Activated naive CD4-positive, alpha-beta T cell treated with anti-CD3 and anti-CD28 coated beads for 36 hours (primary cell): ENCODE results near the gene ZW10. TPM values are rescaled to one million over a fixed set of nuclear protein-coding genes. Genes with fewer than 3 reads are reported as not detected.

Experiments
- CTCF ChIA-PET: fragments of 350-600 bp; sonication (Branson Sonifier 250); formaldehyde crosslinking; loops from one replicate; lab custom pipeline; 2021; ENCODE audit warnings: antibody characterized with exemption; lab: Charles Lee
- DNase-seq: peaks from one replicate; pipeline ENCODE4 v3.0.0-alpha.2; 2020
- H3K27ac Mint-ChIP-seq: one replicate; pipeline ENCODE4 v1.8.0; 2021; ENCODE audit warnings: mild to moderate bottlenecking, mixed read lengths
- H3K27me3 Mint-ChIP-seq: one replicate; pipeline ENCODE4 v1.8.0; 2021; ENCODE audit warnings: low read depth, mixed read lengths
- H3K36me3 Mint-ChIP-seq: one replicate; pipeline ENCODE4 v1.8.0; 2021; ENCODE audit warnings: low read depth, mixed read lengths
- H3K4me1 Mint-ChIP-seq: one replicate; pipeline ENCODE4 v1.8.0; 2021; ENCODE audit warnings: low read depth, mixed read lengths
- H3K4me3 Mint-ChIP-seq: one replicate; pipeline ENCODE4 v1.8.0; 2021; ENCODE audit warnings: mild to moderate bottlenecking, moderate library complexity, mixed read lengths
- H3K9me3 Mint-ChIP-seq: one replicate; pipeline ENCODE4 v1.8.0; 2021; ENCODE audit warnings: mixed read lengths
- intact Hi-C: fragments of 100-400 bp; cut with micrococcal nuclease; formaldehyde crosslinking; loops from one replicate; pipeline ENCODE4 v1.15.1; 2023
- total RNA-seq, 2 experiments: library from RNA; stranded (reverse); gene quantifications; one replicate each; pipeline ENCODE4 v1.2.3, GENCODE V29; 2021

The ZW10 gene
- total RNA-seq, 2 experiments from 2014 or later: 10.7 to 11.6 TPM

- Mint-ChIP-seq H3K4me1 (no peaks in the 10 kb centered on the region), H3K27ac (no peak overlapping the region), H3K4me3 (no peak overlapping the region), H3K27me3 (no peaks in the 10 kb centered on the region), H3K36me3 (peaks cover 3% of the 10 kb centered on the region), H3K9me3 (no peaks in the 10 kb centered on the region)
- DNase-seq: no peak
- CTCF ChIA-PET: no interaction called here
- intact Hi-C loops: no loop called here
Observed at GRCh38 chr11:113693030-113693429, 80.5 kb downstream of the ZW10 start.

- Mint-ChIP-seq H3K4me3 (no peak overlapping the region), H3K27me3 (no peaks in the 10 kb centered on the region), H3K36me3 (peaks cover 1% of the 10 kb centered on the region), H3K9me3 (no peaks in the 10 kb centered on the region), H3K27ac (no peak overlapping the region), H3K4me1 (no peaks in the 10 kb centered on the region)
- intact Hi-C loops: no loop called here
- DNase-seq: peak; percentile 30
- CTCF ChIA-PET: no interaction called here
Observed at GRCh38 chr11:113690619-113691569, 82.6 kb downstream of the ZW10 start.

- Mint-ChIP-seq H3K4me3 (no peak overlapping the region), H3K27ac (no peak overlapping the region), H3K4me1 (no peaks in the 10 kb centered on the region), H3K9me3 (no peaks in the 10 kb centered on the region), H3K27me3 (no peaks in the 10 kb centered on the region), H3K36me3 (peaks cover under 1% of the 10 kb centered on the region)
- intact Hi-C loops: no loop called here
- no peak for DNase-seq
- CTCF ChIA-PET: no interaction called here
Observed at GRCh38 chr11:113689768-113690618, 83.5 kb downstream of the ZW10 start.

- Mint-ChIP-seq H3K36me3 (no peaks in the 10 kb centered on the region), H3K9me3 (no peaks in the 10 kb centered on the region), H3K4me1 (no peaks in the 10 kb centered on the region), H3K27ac (no peak overlapping the region), H3K4me3 (no peak overlapping the region), H3K27me3 (peaks cover under 1% of the 10 kb centered on the region)
- DNase-seq: no peak
- CTCF ChIA-PET: no interaction called here
- intact Hi-C loops: no loop called here
Observed at GRCh38 chr11:113685654-113686359, 87.7 kb downstream of the ZW10 start.

- Mint-ChIP-seq H3K4me1 (no peaks in the 10 kb centered on the region), H3K27ac (peak overlapping the region; percentile 21), H3K4me3 (no peak overlapping the region), H3K36me3 (no peaks in the 10 kb centered on the region), H3K27me3 (peaks cover 3% of the 10 kb centered on the region), H3K9me3 (no peaks in the 10 kb centered on the region)
- CTCF ChIA-PET: no interaction called here
- DNase-seq: no peak
- intact Hi-C loops: no loop called here
Observed at GRCh38 chr11:113684496-113684895, 89.0 kb downstream of the ZW10 start.

- Mint-ChIP-seq H3K36me3 (no peaks in the 10 kb centered on the region), H3K4me3 (no peak overlapping the region), H3K4me1 (no peaks in the 10 kb centered on the region), H3K27me3 (peaks cover 3% of the 10 kb centered on the region), H3K9me3 (no peaks in the 10 kb centered on the region), H3K27ac (no peak overlapping the region)
- no peak for DNase-seq
- CTCF ChIA-PET: no interaction called here
- intact Hi-C loops: no loop called here
Observed at GRCh38 chr11:113683481-113684046, 89.9 kb downstream of the ZW10 start.

Other genes starting within 250 kb of the ZW10 start
- 1 to 10 TPM; 1.1 to 1.2 TPM for gene TMPRSS5, start 67.4 kb downstream of the ZW10 start, total RNA-seq
- not detected for gene CLDN25, start 6.1 kb upstream of the ZW10 start, total RNA-seq
- gene USP28, start 101.9 kb upstream of the ZW10 start, total RNA-seq: 10 to 100 TPM; 26.1 to 26.8 TPM
- not detected for gene HTR3B, start 131.1 kb upstream of the ZW10 start, total RNA-seq
- not detected for gene HTR3A, start 201.4 kb upstream of the ZW10 start, total RNA-seq